ENCODE data around the gene CENPC. TPM values are rescaled to one million over a fixed set of nuclear protein-coding genes. Genes with fewer than 3 reads are reported as not detected.

CENPC gene
- polyA plus RNA-seq, 1 donor (not counting 4 experiments of a cell fraction or from before 2014, with no cell fraction given): 7.9 TPM

DNA sequence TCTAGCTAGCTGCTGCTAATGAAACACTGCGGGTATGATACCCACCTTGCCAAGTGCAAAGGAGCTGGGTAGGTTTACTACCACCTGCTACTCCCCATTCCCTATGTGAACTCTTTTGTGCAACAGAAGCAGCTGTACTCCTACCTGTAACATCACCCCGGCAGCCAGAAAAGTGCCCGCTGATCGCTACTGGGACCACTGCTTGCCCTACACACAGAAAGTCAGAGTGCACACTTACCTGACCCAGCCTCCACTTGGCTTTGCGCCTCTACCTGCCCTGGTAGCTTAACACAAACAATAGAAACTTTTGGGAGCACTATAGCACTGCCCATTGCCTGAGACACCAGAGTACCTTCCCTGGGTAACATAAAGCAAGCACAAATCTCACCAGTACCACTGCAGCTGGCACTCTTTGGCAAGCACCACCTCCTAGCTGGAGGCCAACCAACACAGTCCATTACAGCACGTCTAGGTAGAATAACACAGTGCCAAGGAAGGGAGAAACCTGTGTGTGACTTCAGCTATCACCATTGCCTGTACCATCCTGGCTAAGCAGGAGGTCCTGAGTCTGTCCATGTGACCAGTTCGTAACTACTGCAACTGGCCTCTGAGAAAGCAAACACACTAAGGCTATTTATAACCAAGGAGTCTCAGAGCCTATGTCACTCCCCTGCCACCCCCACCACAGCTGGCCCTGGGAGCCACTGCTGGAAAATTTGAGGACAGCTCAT lies 80.1 kb downstream of the CENPC start:
- H3K4me1 ChIP-seq (ENCODE audit: control insufficient read depth, extremely low read depth, insufficient read depth, low read length): no peaks in the 10 kb centered on the region
- DNase-seq (ENCODE audit: low read depth, low spot score) (no peak), FAIRE-seq (no peak)
- no peak overlapping the region for H3K27ac ChIP-seq (ENCODE audit: control insufficient read depth, insufficient read depth, low read length)
- H2AFZ ChIP-seq (ENCODE audit: control insufficient read depth, low read length): no peak overlapping the region
- TF ChIP-seq EZH2 (IDR thresholded peaks at IDR 0.05; ENCODE audit: low read length): no peak
- TF ChIP-seq, protein P1, sequence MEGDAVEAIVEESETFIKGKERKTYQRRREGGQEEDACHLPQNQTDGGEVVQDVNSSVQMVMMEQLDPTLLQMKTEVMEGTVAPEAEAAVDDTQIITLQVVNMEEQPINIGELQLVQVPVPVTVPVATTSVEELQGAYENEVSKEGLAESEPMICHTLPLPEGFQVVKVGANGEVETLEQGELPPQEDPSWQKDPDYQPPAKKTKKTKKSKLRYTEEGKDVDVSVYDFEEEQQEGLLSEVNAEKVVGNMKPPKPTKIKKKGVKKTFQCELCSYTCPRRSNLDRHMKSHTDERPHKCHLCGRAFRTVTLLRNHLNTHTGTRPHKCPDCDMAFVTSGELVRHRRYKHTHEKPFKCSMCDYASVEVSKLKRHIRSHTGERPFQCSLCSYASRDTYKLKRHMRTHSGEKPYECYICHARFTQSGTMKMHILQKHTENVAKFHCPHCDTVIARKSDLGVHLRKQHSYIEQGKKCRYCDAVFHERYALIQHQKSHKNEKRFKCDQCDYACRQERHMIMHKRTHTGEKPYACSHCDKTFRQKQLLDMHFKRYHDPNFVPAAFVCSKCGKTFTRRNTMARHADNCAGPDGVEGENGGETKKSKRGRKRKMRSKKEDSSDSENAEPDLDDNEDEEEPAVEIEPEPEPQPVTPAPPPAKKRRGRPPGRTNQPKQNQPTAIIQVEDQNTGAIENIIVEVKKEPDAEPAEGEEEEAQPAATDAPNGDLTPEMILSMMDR (optimal IDR thresholded peaks at IDR 0.05 in 1 of 3, IDR thresholded peaks at IDR 0.05 in 1 of 3, conservative IDR thresholded peaks at IDR 0.05 in 1 of 3; ENCODE audit: extremely low read depth in 1 of 3, insufficient read depth in 2 of 3, low read length in 3 of 3): no peak
- H3K9me3 ChIP-seq (ENCODE audit: control insufficient read depth, low read depth, low read length): no peaks in the 10 kb centered on the region
- H3K4me2 ChIP-seq (ENCODE audit: control insufficient read depth, extremely low read depth, insufficient read depth, low read depth, low read length): no peak overlapping the region
- no peak overlapping the region for H3K4me3 ChIP-seq (ENCODE audit: control insufficient read depth in 2 of 3, extremely low read depth in 1 of 3, insufficient read depth in 2 of 3, low read depth in 1 of 3, low read length in 3 of 3)
- H3K27me3 ChIP-seq (ENCODE audit: control insufficient read depth, extremely low read depth, insufficient read depth, low read length): no peaks in the 10 kb centered on the region
- peaks cover 0 to 2% of the 10 kb centered on the region in 2 experiments for H3K36me3 ChIP-seq (ENCODE audit: control insufficient read depth in 2 of 2, extremely low read depth in 1 of 2, insufficient read depth in 2 of 2, low read length in 2 of 2)
- dilution Hi-C loops (cut with MboI; ENCODE audit: extremely low pct_ligation_motif_present, low sequenced_read_pairs): no loop called here
- no peak overlapping the region for H3K9ac ChIP-seq (ENCODE audit: control insufficient read depth, extremely low read depth, insufficient read depth, low read length)
- no peaks in the 10 kb centered on the region for H4K20me1 ChIP-seq (ENCODE audit: control insufficient read depth, extremely low read depth, insufficient read depth, low read length)
- no peaks in the 10 kb centered on the region for H3K79me2 ChIP-seq (ENCODE audit: control insufficient read depth, insufficient read depth, low read length)
- H3K9me1 ChIP-seq (ENCODE audit: control insufficient read depth, extremely low read depth, insufficient read depth, low read length): no peaks in the 10 kb centered on the region

DNA sequence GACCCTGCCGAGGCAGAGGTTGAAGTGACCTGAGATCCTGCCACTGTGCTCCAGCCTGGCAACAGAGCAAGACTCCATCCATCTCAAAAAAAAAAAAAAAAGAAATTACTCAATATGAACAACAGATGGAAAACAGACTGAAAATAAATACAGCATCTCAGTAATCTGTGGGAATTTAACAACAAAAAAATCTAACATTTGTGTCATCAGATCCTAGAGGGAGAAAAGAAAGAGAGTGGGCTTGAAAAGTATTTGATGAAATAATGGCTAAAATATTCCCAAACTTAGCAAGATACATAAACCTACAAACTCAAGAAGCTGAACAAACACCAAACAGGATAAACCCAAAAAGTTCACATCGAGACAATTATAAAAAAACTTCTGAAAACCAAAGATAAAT lies 84.7 kb downstream of the CENPC start:
- Histone ChIP-seq H4K20me1 (ENCODE audit: control insufficient read depth, extremely low read depth, insufficient read depth, low read length) (no peaks in the 10 kb centered on the region), H3K9ac (ENCODE audit: control insufficient read depth, extremely low read depth, insufficient read depth, low read length) (no peak overlapping the region), H3K36me3 (ENCODE audit: control insufficient read depth in 2 of 2, extremely low read depth in 1 of 2, insufficient read depth in 2 of 2, low read length in 2 of 2) (no peaks in the 10 kb centered on the region), H3K79me2 (ENCODE audit: control insufficient read depth, insufficient read depth, low read length) (no peaks in the 10 kb centered on the region), H3K9me3 (ENCODE audit: control insufficient read depth, low read depth, low read length) (no peaks in the 10 kb centered on the region), H3K27me3 (ENCODE audit: control insufficient read depth, extremely low read depth, insufficient read depth, low read length) (no peaks in the 10 kb centered on the region), H3K4me1 (ENCODE audit: control insufficient read depth, extremely low read depth, insufficient read depth, low read length) (no peaks in the 10 kb centered on the region), H2AFZ (ENCODE audit: control insufficient read depth, low read length) (no peak overlapping the region), H3K4me3 (ENCODE audit: control insufficient read depth in 2 of 3, extremely low read depth in 1 of 3, insufficient read depth in 2 of 3, low read depth in 1 of 3, low read length in 3 of 3) (no peak overlapping the region), H3K9me1 (ENCODE audit: control insufficient read depth, extremely low read depth, insufficient read depth, low read length) (no peaks in the 10 kb centered on the region), H3K4me2 (ENCODE audit: control insufficient read depth, extremely low read depth, insufficient read depth, low read depth, low read length) (no peak overlapping the region), H3K27ac (ENCODE audit: control insufficient read depth, insufficient read depth, low read length) (no peak overlapping the region)
- no peak for FAIRE-seq
- DNase-seq (ENCODE audit: low read depth, low spot score): no peak
- dilution Hi-C loops (cut with MboI; ENCODE audit: extremely low pct_ligation_motif_present, low sequenced_read_pairs): no loop called here
- TF ChIP-seq EZH2 (IDR thresholded peaks at IDR 0.05; ENCODE audit: low read length): no peak
- TF ChIP-seq, protein P1 (optimal IDR thresholded peaks at IDR 0.05 in 1 of 3, IDR thresholded peaks at IDR 0.05 in 1 of 3, conservative IDR thresholded peaks at IDR 0.05 in 1 of 3; ENCODE audit: extremely low read depth in 1 of 3, insufficient read depth in 2 of 3, low read length in 3 of 3): no peak
